Mesendoderm (in vitro differentiated cells): Measurements from ENCODE around the gene SEMA3E.
"Not testable (repeated sequence)": the region's sequence is repeated elsewhere in the genome, so short reads cannot be mapped to it uniquely, and the experiment has no call there.

ENCODE experiments used
- DNase-seq: peaks from one replicate; pipeline ENCODE4 v3.0.0; 2013
- H2AK5ac ChIP-seq: 2 replicates; pipeline ENCODE4 v1.6.1; 2013; ENCODE audit warnings: low read length, inconsistent platforms
- H2BK120ac ChIP-seq: 2 replicates; pipeline ENCODE4 v1.6.1; 2013; ENCODE audit warnings: low read depth, mild to moderate bottlenecking, low read length, moderate library complexity, mixed read lengths
- H2BK15ac ChIP-seq: replicated peaks from 2 replicates; pipeline ENCODE4 v1.6.1; 2013; ENCODE audit warnings: low read depth, mild to moderate bottlenecking, moderate library complexity
- H2BK5ac ChIP-seq: 2 replicates; pipeline ENCODE4 v1.6.1; 2013; ENCODE audit warnings: low read length, inconsistent platforms
- H3K18ac ChIP-seq: 2 replicates; pipeline ENCODE4 v1.6.1; 2013; ENCODE audit warnings: mild to moderate bottlenecking, low read length, mixed read lengths
- H3K23ac ChIP-seq: one replicate; pipeline ENCODE4 v1.6.1; 2013; ENCODE audit warnings: low read length
- H3K27ac ChIP-seq: 2 replicates; pipeline ENCODE4 v1.5.1; 2013; ENCODE audit warnings: low read depth, mild to moderate bottlenecking, inconsistent platforms, low read length, moderate library complexity
- H3K27me3 ChIP-seq: 2 replicates; pipeline ENCODE4 v1.6.1; 2013; ENCODE audit warnings: low read length, control low read depth, mild to moderate bottlenecking, inconsistent platforms; ENCODE audit not compliant: insufficient read depth, poor library complexity
- H3K36me3 ChIP-seq: 2 replicates; pipeline ENCODE4 v1.6.1; 2013; ENCODE audit warnings: low read length, inconsistent platforms; ENCODE audit not compliant: control insufficient read depth, insufficient read depth
- H3K4ac ChIP-seq: one replicate; pipeline ENCODE4 v1.6.1; 2013; ENCODE audit warnings: low read depth, mild to moderate bottlenecking, low read length, moderate library complexity
- H3K4me1 ChIP-seq: 2 replicates; pipeline ENCODE4 v1.6.1; 2013; ENCODE audit warnings: low read depth, low read length, inconsistent platforms; ENCODE audit not compliant: control insufficient read depth
- H3K4me2 ChIP-seq: 2 replicates; pipeline ENCODE4 v1.6.1; 2013; ENCODE audit warnings: low read length
- H3K4me3 ChIP-seq: 2 replicates; pipeline ENCODE4 v1.5.1; 2013; ENCODE audit warnings: mild to moderate bottlenecking, low read length
- H3K56ac ChIP-seq: one replicate; pipeline ENCODE4 v1.6.1; 2013; ENCODE audit warnings: low read length
- H3K79me1 ChIP-seq: 2 replicates; pipeline ENCODE4 v1.6.1; 2013; ENCODE audit warnings: low read length, inconsistent platforms
- H3K79me2 ChIP-seq: 2 replicates; pipeline ENCODE4 v1.6.1; 2013; ENCODE audit warnings: mild to moderate bottlenecking, low read length; ENCODE audit not compliant: control insufficient read depth, insufficient read depth
- H3K9ac ChIP-seq: 2 replicates; pipeline ENCODE4 v1.6.1; 2013; ENCODE audit warnings: low read length, inconsistent platforms
- H4K5ac ChIP-seq: one replicate; pipeline ENCODE4 v1.6.1; 2013; ENCODE audit warnings: low read length
- H4K8ac ChIP-seq: one replicate; pipeline ENCODE4 v1.6.1; 2013; ENCODE audit warnings: low read depth, mild to moderate bottlenecking, control low read depth, low read length, moderate library complexity
- WGBS: extraction: QIAGEN DNeasy Blood & Tissue Kit; methylation state at CpG from one replicate; pipeline ENCODE4 v1.1.7; 2013; ENCODE audit warnings: low lambda C conversion rate, missing lambda C conversion rate; ENCODE audit not compliant: insufficient coverage; ENCODE audit errors: extremely low coverage; 5-methylcytosine and 5-hydroxymethylcytosine counted together

Gene SEMA3E

GRCh38 chr7:83574616-83575015 is 74.3 kb downstream of the SEMA3E start:
- H3K18ac ChIP-seq, result no peak overlapping the region
- no peak overlapping the region for H3K23ac ChIP-seq
- no peak for DNase-seq
- no peaks in the 10 kb centered on the region for H3K79me2 ChIP-seq
- H3K4me1 ChIP-seq, result no peaks in the 10 kb centered on the region
- no peaks in the 10 kb centered on the region for H3K79me1 ChIP-seq
- no peaks in the 10 kb centered on the region for H3K27me3 ChIP-seq
- WGBS, result no CpG with 5 or more reads among the region's 1 CpG
- no peak overlapping the region for H2BK120ac ChIP-seq
- H3K9ac ChIP-seq, result no peak overlapping the region
- H3K4me2 ChIP-seq, result no peak overlapping the region
- no peak overlapping the region for H3K56ac ChIP-seq
- H3K27ac ChIP-seq, result no peak overlapping the region
- H2AK5ac ChIP-seq, result no peak overlapping the region
- H4K8ac ChIP-seq, result no peak overlapping the region
- H4K5ac ChIP-seq, result no peak overlapping the region
- no peak overlapping the region for H2BK15ac ChIP-seq
- H3K4me3 ChIP-seq, result no peak overlapping the region
- H3K4ac ChIP-seq, result no peak overlapping the region
- H2BK5ac ChIP-seq, result no peak overlapping the region
- no peaks in the 10 kb centered on the region for H3K36me3 ChIP-seq

GRCh38 chr7:83562960-83563359 is 86.0 kb downstream of the SEMA3E start:
- H3K4me1 ChIP-seq, result no peaks in the 10 kb centered on the region
- H3K79me1 ChIP-seq, result no peaks in the 10 kb centered on the region
- no peak overlapping the region for H2AK5ac ChIP-seq
- H3K56ac ChIP-seq, result no peak overlapping the region
- H2BK120ac ChIP-seq, result no peak overlapping the region
- H3K4me3 ChIP-seq, result no peak overlapping the region
- H3K4ac ChIP-seq, result no peak overlapping the region
- H3K36me3 ChIP-seq, result no peaks in the 10 kb centered on the region
- H2BK5ac ChIP-seq, result no peak overlapping the region
- no peak overlapping the region for H3K18ac ChIP-seq
- H3K27me3 ChIP-seq, result no peaks in the 10 kb centered on the region
- no peak for DNase-seq
- H3K9ac ChIP-seq, result no peak overlapping the region
- no peak overlapping the region for H3K23ac ChIP-seq
- H3K27ac ChIP-seq, result no peak overlapping the region
- no peak overlapping the region for H4K5ac ChIP-seq
- H3K4me2 ChIP-seq, result no peak overlapping the region
- no CpG with 5 or more reads among the region's 2 CpGs for WGBS
- no peak overlapping the region for H4K8ac ChIP-seq
- no peak overlapping the region for H2BK15ac ChIP-seq
- H3K79me2 ChIP-seq, result no peaks in the 10 kb centered on the region

GRCh38 chr7:83562289-83562688 is 86.7 kb downstream of the SEMA3E start:
- no peak overlapping the region for H3K56ac ChIP-seq
- no peak overlapping the region for H2AK5ac ChIP-seq
- no peak overlapping the region for H2BK120ac ChIP-seq
- no peak overlapping the region for H4K5ac ChIP-seq
- H4K8ac ChIP-seq, result no peak overlapping the region
- no peak overlapping the region for H3K4me2 ChIP-seq
- no peak overlapping the region for H3K4me3 ChIP-seq
- no peaks in the 10 kb centered on the region for H3K4me1 ChIP-seq
- no peak overlapping the region for H2BK15ac ChIP-seq
- no peaks in the 10 kb centered on the region for H3K79me2 ChIP-seq
- no peak overlapping the region for H3K27ac ChIP-seq
- DNase-seq, result no peak
- H3K9ac ChIP-seq, result no peak overlapping the region
- no peaks in the 10 kb centered on the region for H3K27me3 ChIP-seq
- H3K18ac ChIP-seq, result no peak overlapping the region
- H3K79me1 ChIP-seq, result no peaks in the 10 kb centered on the region
- no peak overlapping the region for H3K4ac ChIP-seq
- no peak overlapping the region for H2BK5ac ChIP-seq
- no CpG with 5 or more reads among the region's 1 CpG for WGBS
- no peaks in the 10 kb centered on the region for H3K36me3 ChIP-seq
- no peak overlapping the region for H3K23ac ChIP-seq

DNA sequence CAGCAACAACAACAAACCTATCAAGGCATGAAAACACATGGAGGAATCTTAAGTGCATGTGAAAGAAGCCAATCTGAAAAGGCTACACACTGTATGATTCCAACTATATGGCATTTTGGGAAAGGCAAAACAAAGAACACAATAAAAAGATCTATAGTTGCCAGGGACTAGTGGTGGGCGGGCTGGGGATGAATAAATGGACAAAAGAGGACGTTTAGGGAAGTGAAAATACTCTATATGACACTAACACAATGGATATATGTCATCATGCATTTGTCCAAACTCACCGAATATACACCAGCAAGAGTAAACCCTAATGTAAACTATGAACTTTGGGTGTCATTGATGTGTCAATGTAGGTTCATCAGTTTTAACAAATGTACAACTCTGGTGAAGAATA is 89.1 kb downstream of the SEMA3E start:
- H3K23ac ChIP-seq, result no peak overlapping the region
- no peak overlapping the region for H2AK5ac ChIP-seq
- H3K4ac ChIP-seq, result no peak overlapping the region
- no peak overlapping the region for H2BK120ac ChIP-seq
- H3K4me1 ChIP-seq, result no peaks in the 10 kb centered on the region
- no peak overlapping the region for H4K8ac ChIP-seq
- H3K27ac ChIP-seq, result no peak overlapping the region
- H3K4me3 ChIP-seq, result no peak overlapping the region
- no peak overlapping the region for H3K4me2 ChIP-seq
- H3K79me1 ChIP-seq, result no peaks in the 10 kb centered on the region
- no peaks in the 10 kb centered on the region for H3K79me2 ChIP-seq
- no peak overlapping the region for H4K5ac ChIP-seq
- no peaks in the 10 kb centered on the region for H3K36me3 ChIP-seq
- no CpG with 5 or more reads among the region's 3 CpGs for WGBS
- no peak overlapping the region for H3K9ac ChIP-seq
- no peak overlapping the region for H3K18ac ChIP-seq
- no peaks in the 10 kb centered on the region for H3K27me3 ChIP-seq
- no peak for DNase-seq
- H2BK15ac ChIP-seq, result no peak overlapping the region
- H2BK5ac ChIP-seq, result no peak overlapping the region
- no peak overlapping the region for H3K56ac ChIP-seq

DNA sequence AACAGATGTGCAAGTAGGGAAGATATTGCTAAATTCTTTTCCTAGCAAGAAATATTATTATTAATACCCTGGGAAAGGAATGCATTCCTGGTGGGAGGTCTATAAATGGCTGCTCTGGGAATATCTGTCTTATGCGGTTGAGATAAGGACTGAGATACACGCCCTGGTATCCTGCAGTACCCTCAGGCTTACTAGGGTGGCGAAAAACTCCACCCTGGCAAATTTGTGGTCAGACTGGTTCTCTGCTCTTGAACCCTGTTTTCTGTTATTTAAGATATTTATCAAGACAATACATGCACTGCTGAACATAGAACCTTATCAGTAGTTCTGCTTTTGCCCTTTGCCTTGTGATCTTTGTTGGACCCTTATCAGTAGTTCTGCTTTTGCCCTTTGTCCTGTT is 96.4 kb downstream of the SEMA3E start:
- not testable (repeated sequence) for H3K27ac ChIP-seq, H3K56ac ChIP-seq, H2BK15ac ChIP-seq, H4K8ac ChIP-seq, H3K23ac ChIP-seq, H3K9ac ChIP-seq, H2BK120ac ChIP-seq, H2AK5ac ChIP-seq, H3K27me3 ChIP-seq, DNase-seq, H3K4me2 ChIP-seq, H3K4me1 ChIP-seq, H3K36me3 ChIP-seq, H3K79me2 ChIP-seq, H3K4me3 ChIP-seq, H3K4ac ChIP-seq, H4K5ac ChIP-seq, H3K79me1 ChIP-seq, H3K18ac ChIP-seq, H2BK5ac ChIP-seq
- WGBS, result no CpG with 5 or more reads among the region's 3 CpGs

GRCh38 chr7:83550100-83550499 is 98.8 kb downstream of the SEMA3E start:
- no CpG with 5 or more reads among the region's 4 CpGs for WGBS
- Histone ChIP-seq H3K9ac (no peak overlapping the region), H3K4me2 (no peak overlapping the region), H4K8ac (no peak overlapping the region), H3K27me3 (no peaks in the 10 kb centered on the region), H3K79me1 (no peaks in the 10 kb centered on the region), H3K27ac (no peak overlapping the region), H2BK15ac (no peak overlapping the region), H2BK120ac (no peak overlapping the region), H3K4me3 (no peak overlapping the region), H3K56ac (no peak overlapping the region), H3K4ac (no peak overlapping the region), H4K5ac (no peak overlapping the region), H3K79me2 (no peaks in the 10 kb centered on the region), H3K18ac (no peak overlapping the region), H2BK5ac (no peak overlapping the region), H3K23ac (no peak overlapping the region), H3K36me3 (no peaks in the 10 kb centered on the region), H2AK5ac (no peak overlapping the region), H3K4me1 (no peaks in the 10 kb centered on the region)
- DNase-seq, result no peak
